GM19025 (cell line): Measurements from ENCODE around the gene FXYD3.
"Not testable (repeated sequence)": the region's sequence is repeated elsewhere in the genome, so short reads cannot be mapped to it uniquely, and the experiment has no call there.

Experiments
- ATAC-seq: cut with Tn5 transposase; IDR thresholded peaks from one replicate; pipeline ENCODE4 v1.9.1; 2021; ENCODE audit warnings: mild to moderate bottlenecking, low read depth, moderate library complexity; ENCODE audit not compliant: unreplicated experiment

FXYD3 gene

GRCh38 chr19:35140962-35141836 lies 25.6 kb downstream of the FXYD3 start:
- no peak for ATAC-seq

GRCh38 chr19:35141837-35142605 lies 26.4 kb downstream of the FXYD3 start:
- no peak for ATAC-seq

- no peak for ATAC-seq
Observed at GRCh38 chr19:35142606-35143230, 27.1 kb downstream of the FXYD3 start.

GRCh38 chr19:35143231-35143715 lies 27.6 kb downstream of the FXYD3 start, which contains the start of gene FXYD7:
FXYD7 (plus strand) TSS chr19:35143255; CDS start chr19:35143334, 79 bp downstream.
- no peak for ATAC-seq

- no peak for ATAC-seq
Observed at GRCh38 chr19:35143818-35144217, 28.2 kb downstream of the FXYD3 start.

- ATAC-seq: no peak
Observed at GRCh38 chr19:35144259-35144599, 28.6 kb downstream of the FXYD3 start.

GRCh38 chr19:35144600-35145436 lies 29.2 kb downstream of the FXYD3 start:
- no peak for ATAC-seq

- no peak for ATAC-seq
Observed at GRCh38 chr19:35146746-35147459, 31.3 kb downstream of the FXYD3 start.

- no peak for ATAC-seq
Observed at GRCh38 chr19:35149463-35149862, 33.8 kb downstream of the FXYD3 start.

GRCh38 chr19:35150445-35150844 lies 34.8 kb downstream of the FXYD3 start:
- no peak for ATAC-seq

GRCh38 chr19:35151273-35152065 lies 35.8 kb downstream of the FXYD3 start:
- ATAC-seq: no peak

- ATAC-seq: not testable (repeated sequence)
Observed at GRCh38 chr19:35153129-35153522, 37.5 kb downstream of the FXYD3 start.

GRCh38 chr19:35153701-35154524 lies 38.3 kb downstream of the FXYD3 start:
- ATAC-seq: no peak

GRCh38 chr19:35154525-35155406 lies 39.1 kb downstream of the FXYD3 start, which contains the start of gene FXYD5:
FXYD5 (plus strand) TSS chr19:35154735; CDS start chr19:35155551, 816 bp downstream.
- no peak for ATAC-seq

- no peak for ATAC-seq
Observed at GRCh38 chr19:35155441-35155840, 39.8 kb downstream of the FXYD3 start.

GRCh38 chr19:35155981-35156672 lies 40.5 kb downstream of the FXYD3 start:
- no peak for ATAC-seq
